ENCODE data around the gene SLC40A1. TPM values are rescaled to one million over a fixed set of nuclear protein-coding genes. Genes with fewer than 3 reads are reported as not detected.

The SLC40A1 gene
- total RNA-seq, 3 donors from 2014 or later: 42.2 to 183 (median 162) TPM

GRCh38 chr2:189625636-189626035 lies 45.0 kb upstream of the SLC40A1 start:
- no peaks in the 10 kb centered on the region for H3K9me3 ChIP-seq
- no peaks in the 10 kb centered on the region for H3K4me1 ChIP-seq
- no peaks in the 10 kb centered on the region for H3K27me3 ChIP-seq
- intact Hi-C loops (cut with DNase I; ENCODE audit: low total_unique reads): no loop called here
- DNase-seq (ENCODE audit: low spot score in 2 of 2): no peak
- TF ChIP-seq POLR2A (IDR thresholded peaks at IDR 0.05) (no peak), POLR2AphosphoS5 (IDR thresholded peaks at IDR 0.05) (no peak), CTCF (IDR thresholded peaks at IDR 0.05) (no peak)
- H3K36me3 ChIP-seq: no peaks in the 10 kb centered on the region
- no peak overlapping the region for H3K27ac ChIP-seq
- H3K4me3 ChIP-seq: no peak overlapping the region

- intact Hi-C loops (cut with DNase I; ENCODE audit: low total_unique reads): no loop called here
- no peak for TF ChIP-seq CTCF (IDR thresholded peaks at IDR 0.05)
- no peak for TF ChIP-seq POLR2AphosphoS5 (IDR thresholded peaks at IDR 0.05)
- no peak for TF ChIP-seq POLR2A (IDR thresholded peaks at IDR 0.05)
- H3K27ac ChIP-seq: no peak overlapping the region
Measured at GRCh38 chr2:189624648-189625355, 44.2 kb upstream of the SLC40A1 start.

GRCh38 chr2:189623049-189623448 lies 42.5 kb upstream of the SLC40A1 start:
- H3K4me3 ChIP-seq: no peak overlapping the region
- H3K27ac ChIP-seq: no peak overlapping the region
- no peaks in the 10 kb centered on the region for H3K9me3 ChIP-seq
- TF ChIP-seq CTCF (IDR thresholded peaks at IDR 0.05): no peak
- TF ChIP-seq POLR2AphosphoS5 (IDR thresholded peaks at IDR 0.05): no peak
- no peak for TF ChIP-seq POLR2A (IDR thresholded peaks at IDR 0.05)
- no peaks in the 10 kb centered on the region for H3K27me3 ChIP-seq
- DNase-seq (ENCODE audit: low spot score in 2 of 2): no peak
- no peaks in the 10 kb centered on the region for H3K36me3 ChIP-seq
- intact Hi-C loops (cut with DNase I; ENCODE audit: low total_unique reads): no loop called here
- H3K4me1 ChIP-seq: no peaks in the 10 kb centered on the region

More at GRCh38 chr2:189624648-189625355, 44.2 kb upstream of the SLC40A1 start:
- no peaks in the 10 kb centered on the region for H3K9me3 ChIP-seq
- no peaks in the 10 kb centered on the region for H3K27me3 ChIP-seq
- DNase-seq (ENCODE audit: low spot score in 2 of 2): no peak
- H3K4me3 ChIP-seq: no peak overlapping the region
- H3K4me1 ChIP-seq: no peaks in the 10 kb centered on the region
- no peaks in the 10 kb centered on the region for H3K36me3 ChIP-seq

GRCh38 chr2:189621781-189622180 lies 41.2 kb upstream of the SLC40A1 start:
- Histone ChIP-seq H3K4me1 (no peaks in the 10 kb centered on the region), H3K27ac (no peak overlapping the region), H3K36me3 (no peaks in the 10 kb centered on the region), H3K4me3 (no peak overlapping the region), H3K27me3 (no peaks in the 10 kb centered on the region), H3K9me3 (no peaks in the 10 kb centered on the region)
- no peak for TF ChIP-seq CTCF (IDR thresholded peaks at IDR 0.05)
- TF ChIP-seq POLR2AphosphoS5 (IDR thresholded peaks at IDR 0.05): no peak
- TF ChIP-seq POLR2A (IDR thresholded peaks at IDR 0.05): no peak
- no peak for DNase-seq (ENCODE audit: low spot score in 2 of 2)
- intact Hi-C loops (cut with DNase I; ENCODE audit: low total_unique reads): no loop called here

GRCh38 chr2:189618197-189618596 lies 37.6 kb upstream of the SLC40A1 start:
- Histone ChIP-seq H3K9me3 (no peaks in the 10 kb centered on the region), H3K4me1 (no peaks in the 10 kb centered on the region), H3K36me3 (no peaks in the 10 kb centered on the region), H3K27me3 (no peaks in the 10 kb centered on the region), H3K27ac (no peak overlapping the region), H3K4me3 (no peak overlapping the region)
- no peak for DNase-seq (ENCODE audit: low spot score in 2 of 2)
- intact Hi-C loops (cut with DNase I; ENCODE audit: low total_unique reads): no loop called here
- TF ChIP-seq CTCF (IDR thresholded peaks at IDR 0.05) (no peak), POLR2AphosphoS5 (IDR thresholded peaks at IDR 0.05) (no peak), POLR2A (IDR thresholded peaks at IDR 0.05) (no peak)
